Gastroesophageal sphincter (tissue), 4 donors: ENCODE data around the gene MSANTD3. TPM values are rescaled to one million over a fixed set of nuclear protein-coding genes. Genes with fewer than 3 reads are reported as not detected.
A peak's percentile ranks its signal among the peaks of the same experiment; 100 is the strongest.
"Not testable (repeated sequence)": the region's sequence is repeated elsewhere in the genome, so short reads cannot be mapped to it uniquely, and the experiment has no call there.

Experiments
- ATAC-seq: fragments of 150-250 bp; one replicate; pipeline ENCODE4 v1.9.1; 2016; ENCODE audit warnings: mild to moderate bottlenecking, moderate library complexity
- H3K27ac ChIP-seq, 4 donors: fragments of 200-600 bp; sonication (generic) in 3 of 4; 1 replicate in 3 of 4; 2 replicates in 1 of 4; pipeline ENCODE4 v1.5.1; 2016 to 2019
- H3K27me3 ChIP-seq: fragments of 200-600 bp; sonication (generic); one replicate; pipeline ENCODE4 v1.5.1; 2019
- H3K36me3 ChIP-seq, 2 donors: fragments of 200-600 bp; sonication (generic); one replicate each; pipeline ENCODE4 v1.5.1; 2019; ENCODE audit warnings: control low read depth in 1 of 2
- H3K4me1 ChIP-seq, 3 donors: fragments of 200-600 bp; sonication (generic); 1 replicate in 2 of 3; 2 replicates in 1 of 3; pipeline ENCODE4 v1.5.1; 2016 to 2019; ENCODE audit warnings: control low read depth in 2 of 3
- H3K4me3 ChIP-seq, 2 donors: fragments of 200-600 bp; sonication (generic); one replicate each; pipeline ENCODE4 v1.5.1; 2019; ENCODE audit warnings: mild to moderate bottlenecking in 1 of 2, moderate library complexity in 1 of 2
- H3K9me3 ChIP-seq, 3 donors: fragments of 200-600 bp; sonication (generic); one replicate each; pipeline ENCODE4 v1.5.1; 2017 to 2019; ENCODE audit warnings: control low read depth in 2 of 3
- EP300 ChIP-seq: sonication (generic); formaldehyde crosslinking; IDR thresholded peaks from one replicate; pipeline ENCODE4 v1.6.1; 2017; ENCODE audit warnings: antibody characterized with exemption, mild to moderate bottlenecking
- POLR2A ChIP-seq, 2 donors: fragments of 450-650 bp; IDR thresholded peaks; one replicate each; pipeline ENCODE4 v1.6.1; 2017; ENCODE audit warnings: antibody characterized with exemption in 2 of 2, mild to moderate bottlenecking in 2 of 2, moderate library complexity in 1 of 2
- POLR2AphosphoS5 ChIP-seq: sonication (generic); formaldehyde crosslinking; IDR thresholded peaks from one replicate; pipeline ENCODE4 v1.6.1; 2017; ENCODE audit warnings: antibody characterized with exemption
- WGBS, 2 donors: methylation state at CpG; one replicate each; pipeline ENCODE4 v1.1.5; 2018; ENCODE audit warnings: low coverage in 1 of 2; 5-methylcytosine and 5-hydroxymethylcytosine counted together
- total RNA-seq, 4 donors: library from RNA; depleted of rRNA; stranded (reverse); fragments of >200 nt; gene quantifications; one replicate each; pipeline ENCODE4 v1.1.0, GENCODE V29; 2016
- TF ChIP-seq, protein P1 (sequence below), 4 experiments: fragments of 200-600 bp in 2 of 4; fragments of 450-650 bp in 2 of 4; sonication (generic) in 1 of 4; IDR thresholded peaks; one replicate each; pipeline ENCODE4 v1.5.1; 2017 to 2019; ENCODE audit warnings: antibody characterized with exemption in 4 of 4, mild to moderate bottlenecking in 2 of 4, moderate library complexity in 2 of 4

Gene MSANTD3
- total RNA-seq, 4 donors from 2014 or later, result 19.1 to 56.9 (median 34.8) TPM

DNA sequence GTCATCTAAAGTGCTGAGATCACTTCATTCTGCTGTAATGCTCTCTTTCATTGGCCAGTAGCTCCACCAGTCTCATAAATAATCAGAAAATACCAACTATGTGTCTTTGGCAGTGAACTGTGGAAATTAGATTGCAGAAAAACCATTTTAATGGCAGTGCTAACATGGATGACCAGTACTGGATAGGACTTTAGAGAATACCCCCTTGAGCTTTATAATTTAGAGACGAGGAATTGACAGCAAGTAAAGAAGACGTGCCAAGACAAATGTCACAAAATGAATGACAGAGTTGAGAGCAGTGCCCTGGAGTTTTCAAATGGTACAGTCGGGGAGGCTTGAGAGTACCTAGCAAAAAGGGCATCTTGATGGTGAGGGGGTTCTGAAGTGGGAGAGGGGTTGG, 5.8 kb downstream of the MSANTD3 start:
- 92 to 100% methylated on average over 3 of the region's 3 CpGs for WGBS, 2 donors
- TF ChIP-seq POLR2A (IDR thresholded peaks at IDR 0.05) (no peak), EP300 (no peak), POLR2AphosphoS5 (no peak)
- TF ChIP-seq, protein P1, sequence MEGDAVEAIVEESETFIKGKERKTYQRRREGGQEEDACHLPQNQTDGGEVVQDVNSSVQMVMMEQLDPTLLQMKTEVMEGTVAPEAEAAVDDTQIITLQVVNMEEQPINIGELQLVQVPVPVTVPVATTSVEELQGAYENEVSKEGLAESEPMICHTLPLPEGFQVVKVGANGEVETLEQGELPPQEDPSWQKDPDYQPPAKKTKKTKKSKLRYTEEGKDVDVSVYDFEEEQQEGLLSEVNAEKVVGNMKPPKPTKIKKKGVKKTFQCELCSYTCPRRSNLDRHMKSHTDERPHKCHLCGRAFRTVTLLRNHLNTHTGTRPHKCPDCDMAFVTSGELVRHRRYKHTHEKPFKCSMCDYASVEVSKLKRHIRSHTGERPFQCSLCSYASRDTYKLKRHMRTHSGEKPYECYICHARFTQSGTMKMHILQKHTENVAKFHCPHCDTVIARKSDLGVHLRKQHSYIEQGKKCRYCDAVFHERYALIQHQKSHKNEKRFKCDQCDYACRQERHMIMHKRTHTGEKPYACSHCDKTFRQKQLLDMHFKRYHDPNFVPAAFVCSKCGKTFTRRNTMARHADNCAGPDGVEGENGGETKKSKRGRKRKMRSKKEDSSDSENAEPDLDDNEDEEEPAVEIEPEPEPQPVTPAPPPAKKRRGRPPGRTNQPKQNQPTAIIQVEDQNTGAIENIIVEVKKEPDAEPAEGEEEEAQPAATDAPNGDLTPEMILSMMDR (IDR thresholded peaks at IDR 0.05), result no peak
- H3K4me1 ChIP-seq, result peaks cover 7 to 31% (median 11%) of the 10 kb centered on the region in 3 donors

DNA sequence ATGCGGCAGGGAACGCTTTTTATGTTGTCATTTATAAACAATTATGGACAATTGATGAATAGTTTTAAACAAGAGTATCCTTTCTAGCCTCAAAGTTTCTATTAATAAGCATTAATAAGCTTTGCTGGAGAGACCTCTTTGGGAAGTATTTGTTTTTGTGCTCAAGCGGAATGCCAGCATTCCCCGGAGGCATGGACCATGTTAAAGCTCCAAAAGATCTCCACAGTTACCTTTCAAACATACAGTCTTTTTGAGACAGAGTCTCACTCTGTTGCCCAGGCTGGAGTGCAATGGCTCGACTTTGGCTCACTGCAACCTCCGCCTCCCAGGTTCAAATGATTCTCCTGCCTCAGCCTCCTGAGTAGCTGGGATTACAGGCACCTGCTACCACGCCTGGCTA, 9.6 kb downstream of the MSANTD3 start:
- TF ChIP-seq, protein P1 (IDR thresholded peaks at IDR 0.05), result no peak
- TF ChIP-seq POLR2A (IDR thresholded peaks at IDR 0.05), result no peak
- TF ChIP-seq EP300, result no peak
- TF ChIP-seq POLR2AphosphoS5, result no peak
- no peak for ATAC-seq
- Histone ChIP-seq H3K9me3 (no peaks in the 10 kb centered on the region), H3K36me3 (no peaks in the 10 kb centered on the region), H3K4me3 (no peak overlapping the region), H3K4me1 (peaks cover 0 to 15% (median 0%) of the 10 kb centered on the region in 3 donors), H3K27ac (no peak overlapping the region), H3K27me3 (no peaks in the 10 kb centered on the region)
- WGBS, 2 donors, result 75 to 78% methylated on average over 4 to 7 of the region's 7 CpGs

More for the DNA sequence above, 5.8 kb downstream of the MSANTD3 start:
- H3K27me3 ChIP-seq, result no peaks in the 10 kb centered on the region
- no peak for ATAC-seq
- no peak overlapping the region for H3K4me3 ChIP-seq
- H3K9me3 ChIP-seq, result no peaks in the 10 kb centered on the region
- no peaks in the 10 kb centered on the region for H3K36me3 ChIP-seq
- no peak overlapping the region for H3K27ac ChIP-seq

- Histone ChIP-seq H3K9me3 (no peaks in the 10 kb centered on the region), H3K27me3 (no peaks in the 10 kb centered on the region), H3K36me3 (peaks cover 0 to 11% of the 10 kb centered on the region in 2 donors), H3K27ac (no peak overlapping the region), H3K4me1 (peaks cover 0 to 15% (median 0%) of the 10 kb centered on the region in 3 donors), H3K4me3 (no peak overlapping the region)
- TF ChIP-seq EP300, result no peak
- TF ChIP-seq, protein P1 (IDR thresholded peaks at IDR 0.05), result peak; percentile 86 to 98 (median 92)
- WGBS, 2 donors, result 78 to 83% methylated on average over 1 of the region's 1 CpG
- peak; percentile 46 for ATAC-seq
Observed at GRCh38 chr9:100437860-100438805, 11.2 kb downstream of the MSANTD3 start.

DNA sequence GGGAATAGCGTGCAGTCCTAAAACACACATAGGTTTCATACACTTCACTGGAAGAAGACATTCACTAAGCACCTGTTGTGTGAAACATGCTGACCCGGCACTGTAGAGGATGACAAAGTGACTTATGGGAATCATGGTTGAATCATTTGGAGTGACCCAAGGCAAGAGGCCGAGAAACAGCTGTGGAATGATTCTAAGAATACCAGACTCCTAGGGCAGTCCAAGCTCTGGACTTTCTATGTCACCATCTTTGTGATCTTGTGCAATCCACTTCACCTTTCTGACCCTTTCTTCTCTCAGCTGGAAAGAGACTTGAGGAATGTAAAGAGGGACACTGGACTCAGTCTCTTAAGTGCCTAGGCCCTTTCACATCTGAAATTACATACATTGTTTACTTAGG, 13.1 kb downstream of the MSANTD3 start:
- Histone ChIP-seq H3K27ac (no peak overlapping the region), H3K4me1 (peaks cover 0 to 22% (median 0%) of the 10 kb centered on the region in 3 donors), H3K36me3 (peaks cover 0 to 26% of the 10 kb centered on the region in 2 donors), H3K27me3 (no peaks in the 10 kb centered on the region), H3K4me3 (no peak overlapping the region), H3K9me3 (no peaks in the 10 kb centered on the region)
- TF ChIP-seq POLR2AphosphoS5 (peak; percentile 37), POLR2A (IDR thresholded peaks at IDR 0.05) (no peak)
- 77 to 86% methylated on average over 3 of the region's 3 CpGs for WGBS, 2 donors
- ATAC-seq, result peak; percentile 22

DNA sequence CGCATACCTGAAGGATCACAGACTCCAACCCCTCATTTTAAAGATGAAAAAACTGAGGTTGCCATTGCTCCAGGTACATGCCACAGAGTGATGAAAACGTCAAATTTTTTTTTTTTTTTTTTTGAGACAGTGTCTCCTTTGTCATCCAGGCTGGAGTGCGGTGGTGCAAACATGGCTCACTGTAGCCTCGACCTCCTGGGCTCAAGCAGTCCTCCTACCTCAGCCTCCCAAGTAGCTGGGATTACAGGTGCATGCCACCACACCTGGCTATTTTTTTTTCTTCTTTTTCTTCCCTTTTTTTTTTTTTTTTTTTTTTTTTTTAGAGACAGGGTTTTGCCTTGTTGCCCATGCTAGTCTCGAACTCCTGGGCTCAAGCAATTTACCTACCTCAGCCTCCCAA, 13.5 kb downstream of the MSANTD3 start:
- H3K27me3 ChIP-seq, ATAC-seq, H3K4me3 ChIP-seq, H3K9me3 ChIP-seq, H3K27ac ChIP-seq: not testable (repeated sequence)
- WGBS, 2 donors, result 90 to 91% methylated on average over 2 to 5 of the region's 5 CpGs
- H3K36me3 ChIP-seq, result peaks cover 0 to 26% of the 10 kb centered on the region in 2 donors
- H3K4me1 ChIP-seq, result peaks cover 0 to 22% (median 0%) of the 10 kb centered on the region in 3 donors

GRCh38 chr9:100441911-100442361, 15.0 kb downstream of the MSANTD3 start:
- Histone ChIP-seq H3K36me3 (peaks cover 0 to 30% of the 10 kb centered on the region in 2 donors), H3K4me1 (peaks cover 0 to 15% (median 0%) of the 10 kb centered on the region in 3 donors), H3K27me3 (no peaks in the 10 kb centered on the region), H3K9me3 (no peaks in the 10 kb centered on the region), H3K4me3 (peak overlapping the region in 1 of 2 donors; percentile 33), H3K27ac (no peak overlapping the region)
- no peak for ATAC-seq
- TF ChIP-seq EP300 (no peak), POLR2A (IDR thresholded peaks at IDR 0.05) (no peak), POLR2AphosphoS5 (no peak)
- TF ChIP-seq, protein P1 (IDR thresholded peaks at IDR 0.05), result no peak
- 59 to 60% methylated on average over 19 of the region's 19 CpGs for WGBS, 2 donors
